ENCODE results near the gene PCDHB8. TPM values are rescaled to one million over a fixed set of nuclear protein-coding genes. Genes with fewer than 3 reads are reported as not detected.
A peak's percentile ranks its signal among the peaks of the same experiment; 100 is the strongest.
"Not testable (repeated sequence)": the region's sequence is repeated elsewhere in the genome, so short reads cannot be mapped to it uniquely, and the experiment has no call there.

The PCDHB8 gene
- total RNA-seq, 1 donor from 2014 or later: under 0.01 TPM

GRCh38 chr5:141175933-141176332, 1.7 kb upstream of the PCDHB8 start:
- FAIRE-seq: no peak
- TF ChIP-seq CTCF (IDR thresholded peaks at IDR 0.05; ENCODE audit: insufficient read depth, low read length, severe bottlenecking): no peak
- DNase-seq (ENCODE audit: low read depth): no peak

GRCh38 chr5:141179371-141179770, 1.8 kb downstream of the PCDHB8 start:
- FAIRE-seq; DNase-seq (ENCODE audit: low read depth); H3K4me3 ChIP-seq (ENCODE audit: low read depth, low read length); H3K36me3 ChIP-seq (ENCODE audit: control insufficient read depth, insufficient read depth, low read length); H3K27me3 ChIP-seq (ENCODE audit: control insufficient read depth, insufficient read depth, low read length): not testable (repeated sequence)

More at GRCh38 chr5:141175933-141176332, 1.7 kb upstream of the PCDHB8 start:
- no peak overlapping the region for H3K4me3 ChIP-seq (ENCODE audit: low read depth, low read length)
- H3K36me3 ChIP-seq (ENCODE audit: control insufficient read depth, insufficient read depth, low read length): no peaks in the 10 kb centered on the region
- no peaks in the 10 kb centered on the region for H3K27me3 ChIP-seq (ENCODE audit: control insufficient read depth, insufficient read depth, low read length)

DNA sequence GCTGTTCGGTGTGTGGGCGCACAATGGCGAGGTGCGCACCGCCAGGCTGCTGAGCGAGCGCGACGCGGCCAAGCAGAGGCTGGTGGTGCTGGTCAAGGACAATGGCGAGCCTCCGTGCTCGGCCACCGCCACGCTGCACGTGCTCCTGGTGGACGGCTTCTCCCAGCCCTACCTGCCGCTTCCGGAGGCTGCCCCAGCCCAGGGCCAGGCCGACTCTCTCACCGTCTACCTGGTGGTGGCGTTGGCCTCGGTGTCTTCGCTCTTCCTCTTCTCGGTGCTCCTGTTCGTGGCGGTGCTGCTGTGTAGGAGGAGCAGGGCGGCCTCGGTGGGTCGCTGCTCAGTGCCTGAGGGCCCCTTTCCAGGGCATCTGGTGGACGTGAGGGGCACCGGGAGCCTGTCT, 2.3 kb downstream of the PCDHB8 start:
- not testable (repeated sequence) for H3K4me3 ChIP-seq (ENCODE audit: low read depth, low read length); FAIRE-seq; H3K27me3 ChIP-seq (ENCODE audit: control insufficient read depth, insufficient read depth, low read length); H3K36me3 ChIP-seq (ENCODE audit: control insufficient read depth, insufficient read depth, low read length); DNase-seq (ENCODE audit: low read depth)

GRCh38 chr5:141180313-141180712, 2.7 kb downstream of the PCDHB8 start:
- Histone ChIP-seq H3K4me3 (ENCODE audit: low read depth, low read length) (no peak overlapping the region), H3K36me3 (ENCODE audit: control insufficient read depth, insufficient read depth, low read length) (no peaks in the 10 kb centered on the region), H3K27me3 (ENCODE audit: control insufficient read depth, insufficient read depth, low read length) (no peaks in the 10 kb centered on the region)
- DNase-seq (ENCODE audit: low read depth) (no peak), FAIRE-seq (no peak)
- TF ChIP-seq CTCF (IDR thresholded peaks at IDR 0.05; ENCODE audit: insufficient read depth, low read length, severe bottlenecking): no peak

DNA sequence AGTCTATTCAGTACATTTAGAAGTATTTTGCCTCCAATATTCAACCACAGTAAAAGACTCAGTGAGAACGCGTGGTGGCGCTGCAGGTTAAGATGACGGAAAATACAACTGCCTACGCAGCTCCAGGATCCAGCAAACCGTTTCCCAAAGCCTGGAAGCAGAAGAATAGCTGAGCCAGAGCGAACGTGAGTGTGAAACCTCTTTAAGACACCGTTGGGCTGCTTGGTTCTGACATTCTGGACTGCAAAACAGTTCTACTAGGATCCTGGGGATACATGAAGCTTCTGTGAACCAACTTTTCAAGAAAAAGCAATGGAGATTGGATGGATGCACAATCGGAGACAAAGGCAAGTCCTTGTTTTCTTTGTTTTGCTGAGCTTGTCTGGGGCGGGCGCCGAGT, 4.7 kb downstream of the PCDHB8 start, which contains the start of gene PCDHB16:
Gene PCDHB16, plus strand, starts transcription at position 140 of the 400 bp plus-strand sequence. Its CDS starts 173 bp downstream, at position 313.
- peak; percentile 11 for TF ChIP-seq CTCF (IDR thresholded peaks at IDR 0.05; ENCODE audit: insufficient read depth, low read length, severe bottlenecking)
- Histone ChIP-seq H3K4me3 (ENCODE audit: low read depth, low read length) (no peak within 1 kb of the TSS), H3K27me3 (ENCODE audit: control insufficient read depth, insufficient read depth, low read length) (no peaks in the 10 kb centered on the region), H3K36me3 (ENCODE audit: control insufficient read depth, insufficient read depth, low read length) (no peaks in the 10 kb centered on the region)
- FAIRE-seq (no peak), DNase-seq (ENCODE audit: low read depth) (no peak)

- H3K27me3 ChIP-seq (ENCODE audit: control insufficient read depth, insufficient read depth, low read length); H3K4me3 ChIP-seq (ENCODE audit: low read depth, low read length); DNase-seq (ENCODE audit: low read depth); FAIRE-seq; H3K36me3 ChIP-seq (ENCODE audit: control insufficient read depth, insufficient read depth, low read length): not testable (repeated sequence)
Measured at GRCh38 chr5:141184117-141184855, 6.7 kb downstream of the PCDHB8 start.

DNA sequence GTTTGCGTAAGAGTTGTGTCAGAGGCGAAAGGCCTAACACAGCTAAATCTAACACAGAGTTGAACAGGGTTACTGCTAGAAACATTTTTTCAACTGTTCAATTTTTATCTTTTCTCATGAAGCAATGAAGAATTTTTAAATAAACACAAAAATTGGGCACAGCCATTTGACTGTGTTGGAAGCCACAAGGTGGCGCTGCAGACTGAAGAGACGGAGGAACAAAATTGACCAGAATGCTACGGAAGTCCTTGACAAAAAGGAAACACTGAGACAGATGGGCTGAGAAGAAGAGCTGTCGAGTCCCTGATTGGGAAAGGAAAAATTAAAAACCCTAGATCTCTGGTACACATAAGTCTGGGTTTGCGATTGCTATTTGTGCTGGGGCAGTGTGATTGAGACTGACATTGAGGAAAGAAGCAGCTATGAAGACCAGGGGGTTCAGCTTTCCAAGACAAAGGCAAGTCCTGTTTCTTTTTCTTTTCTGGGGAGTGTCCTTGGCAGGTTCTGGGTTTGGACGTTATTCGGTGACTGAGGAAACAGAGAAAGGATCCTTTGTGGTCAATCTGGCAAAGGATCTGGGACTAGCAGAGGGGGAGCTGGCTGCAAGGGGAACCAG, 9.4 kb downstream of the PCDHB8 start, which contains the start of gene PCDHB9:
Gene PCDHB9, plus strand, starts transcription at position 265 of the 616 bp plus-strand sequence. Its CDS starts 158 bp downstream, at position 423.
- peak; percentile 13 for TF ChIP-seq CTCF (IDR thresholded peaks at IDR 0.05; ENCODE audit: insufficient read depth, low read length, severe bottlenecking)
- no peak within 1 kb of the TSS for H3K4me3 ChIP-seq (ENCODE audit: low read depth, low read length)
- DNase-seq (ENCODE audit: low read depth): no peak
- H3K27me3 ChIP-seq (ENCODE audit: control insufficient read depth, insufficient read depth, low read length): no peaks in the 10 kb centered on the region
- no peaks in the 10 kb centered on the region for H3K36me3 ChIP-seq (ENCODE audit: control insufficient read depth, insufficient read depth, low read length)
- no peak for FAIRE-seq

DNA sequence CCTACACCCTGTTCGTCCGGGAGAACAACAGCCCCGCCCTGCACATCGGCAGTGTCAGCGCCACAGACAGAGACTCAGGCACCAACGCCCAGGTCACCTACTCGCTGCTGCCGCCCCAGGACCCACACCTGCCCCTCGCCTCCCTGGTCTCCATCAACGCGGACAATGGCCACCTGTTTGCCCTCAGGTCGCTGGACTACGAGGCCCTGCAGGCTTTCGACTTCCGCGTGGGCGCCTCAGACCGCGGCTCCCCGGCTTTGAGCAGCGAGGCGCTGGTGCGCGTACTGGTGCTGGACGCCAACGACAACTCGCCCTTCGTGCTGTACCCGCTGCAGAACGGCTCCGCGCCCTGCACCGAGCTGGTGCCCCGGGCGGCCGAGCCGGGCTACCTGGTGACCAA, 11.1 kb downstream of the PCDHB8 start:
- not testable (repeated sequence) for H3K27me3 ChIP-seq (ENCODE audit: control insufficient read depth, insufficient read depth, low read length); H3K36me3 ChIP-seq (ENCODE audit: control insufficient read depth, insufficient read depth, low read length); DNase-seq (ENCODE audit: low read depth); H3K4me3 ChIP-seq (ENCODE audit: low read depth, low read length); FAIRE-seq

GRCh38 chr5:141189131-141189530, 11.5 kb downstream of the PCDHB8 start:
- FAIRE-seq; DNase-seq (ENCODE audit: low read depth); H3K4me3 ChIP-seq (ENCODE audit: low read depth, low read length); H3K36me3 ChIP-seq (ENCODE audit: control insufficient read depth, insufficient read depth, low read length); H3K27me3 ChIP-seq (ENCODE audit: control insufficient read depth, insufficient read depth, low read length): not testable (repeated sequence)

Data from bronchial epithelial cell (primary cell).